HFF-Myc (cell line): Measurements from ENCODE around the gene LAMTOR2.

Source experiments
- DNase-seq: peaks from one replicate; pipeline ENCODE4 v3.0.0-alpha.2; 2011; ENCODE audit warnings: low read depth; ENCODE audit errors: extremely low read depth
- H3K4me3 ChIP-seq: replicated peaks from 2 replicates; pipeline ENCODE4 v1.5.1; 2011; ENCODE audit warnings: low read depth, mild to moderate bottlenecking, control low read depth, low read length
- CTCF ChIP-seq: IDR thresholded peaks from 2 replicates; pipeline ENCODE4 v1.5.1; 2012; ENCODE audit warnings: mild to moderate bottlenecking, low read depth, low read length, control low read depth; ENCODE audit errors: missing control alignments

Gene LAMTOR2

DNA sequence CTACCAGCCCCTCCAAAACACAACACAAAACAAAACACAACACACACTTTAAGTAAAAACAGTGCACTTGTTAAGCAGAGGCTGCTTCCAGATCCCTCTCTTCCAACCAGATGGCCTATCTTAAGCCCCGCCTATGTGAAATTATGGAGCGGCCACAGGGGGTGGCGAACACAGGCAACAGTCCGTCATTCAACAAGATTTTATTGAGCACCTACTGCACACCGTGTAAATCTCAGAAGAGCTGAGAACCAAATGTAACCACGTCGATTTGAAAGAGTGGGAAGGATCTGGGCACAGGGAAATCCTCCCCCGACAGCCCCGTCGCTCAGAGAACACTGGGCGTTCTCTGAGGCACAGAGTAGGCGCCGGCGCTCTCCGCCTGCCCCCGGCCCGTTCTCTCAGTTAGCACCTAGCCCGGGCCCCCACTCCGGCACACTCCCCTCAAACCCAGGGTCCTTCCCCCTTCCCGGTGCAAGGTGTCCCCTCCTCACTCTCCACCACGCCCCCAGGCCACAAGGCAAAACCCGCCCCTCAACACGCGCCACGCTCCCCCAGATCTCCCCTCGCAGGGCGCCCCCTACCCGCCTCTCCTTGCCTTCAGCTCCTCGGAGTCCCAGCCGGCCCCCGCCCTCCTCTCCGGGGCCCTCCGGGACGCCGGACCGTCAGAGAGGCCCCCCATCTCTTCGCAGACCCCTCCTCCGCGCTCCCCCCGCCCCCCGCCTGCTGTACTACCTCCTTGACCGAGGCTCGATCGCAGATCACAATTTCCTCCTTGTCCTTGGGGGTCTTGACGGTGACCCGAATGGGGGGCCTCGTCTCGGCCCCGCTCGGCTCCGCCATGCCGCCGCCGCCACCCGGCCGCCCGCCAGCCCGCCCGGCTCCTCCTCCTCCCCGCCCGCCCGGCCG, 1.5 kb upstream of the LAMTOR2 start:
- TF ChIP-seq CTCF = peak; percentile 20

GRCh38 chr1:156053768-156054499, 648 bp upstream of the LAMTOR2 start, which contains the start of gene UBQLN4:
Gene UBQLN4, minus strand, starts transcription at chr1:156053798. Its CDS starts 97 bp downstream, at chr1:156053701.
- peak; percentile 32 for DNase-seq
- TF ChIP-seq CTCF = peak; percentile 37
- peak within 1 kb of the TSS; percentile 83 for H3K4me3 ChIP-seq

More for the DNA sequence above, 1.5 kb upstream of the LAMTOR2 start:
- H3K4me3 ChIP-seq = peak overlapping the region; percentile 83
- peak; percentile 43 for DNase-seq

- no peak for DNase-seq
- no peak for TF ChIP-seq CTCF
- peak overlapping the region; percentile 83 for H3K4me3 ChIP-seq
These were observed 883 bp downstream of the LAMTOR2 start for GRCh38 chr1:156055281-156056048.

- TF ChIP-seq CTCF = no peak
- DNase-seq = no peak
- H3K4me3 ChIP-seq = no peak overlapping the region
These were observed 1.8 kb downstream of the LAMTOR2 start for GRCh38 chr1:156056326-156056849.

- TF ChIP-seq CTCF = no peak
- no peak for DNase-seq
- no peak within 1 kb of the TSS for H3K4me3 ChIP-seq
These were observed 6.5 kb downstream of the LAMTOR2 start, which contains the start of gene RAB25 for GRCh38 chr1:156060937-156061636. Gene RAB25, plus strand, starts transcription at chr1:156061160. Its CDS starts 241 bp downstream, at chr1:156061401.
